GM19023 (cell line): ENCODE results near the gene CXCL12.

Experiments
- ATAC-seq: cut with Tn5 transposase; IDR thresholded peaks from one replicate; pipeline ENCODE4 v1.9.1; 2021; ENCODE audit warnings: mild to moderate bottlenecking, moderate library complexity; ENCODE audit not compliant: unreplicated experiment

The CXCL12 gene

GRCh38 chr10:44400541-44400940, 15.6 kb upstream of the CXCL12 start:
- no peak for ATAC-seq

- no peak for ATAC-seq
Measured at GRCh38 chr10:44399659-44400451, 15.0 kb upstream of the CXCL12 start.

- no peak for ATAC-seq
Measured at GRCh38 chr10:44398747-44399658, 14.1 kb upstream of the CXCL12 start.

- no peak for ATAC-seq
Measured at GRCh38 chr10:44398271-44398670, 13.4 kb upstream of the CXCL12 start.

GRCh38 chr10:44397476-44398225, 12.8 kb upstream of the CXCL12 start:
- ATAC-seq, result no peak

GRCh38 chr10:44396671-44397191, 11.8 kb upstream of the CXCL12 start:
- ATAC-seq, result no peak

- ATAC-seq, result no peak
Measured at GRCh38 chr10:44395902-44396670, 11.2 kb upstream of the CXCL12 start.

GRCh38 chr10:44395396-44395795, 10.5 kb upstream of the CXCL12 start:
- ATAC-seq, result no peak

GRCh38 chr10:44394696-44395381, 9.9 kb upstream of the CXCL12 start:
- ATAC-seq, result no peak

- no peak for ATAC-seq
Measured at GRCh38 chr10:44393834-44394547, 9.1 kb upstream of the CXCL12 start.

- no peak for ATAC-seq
Measured at GRCh38 chr10:44393051-44393630, 8.2 kb upstream of the CXCL12 start.

GRCh38 chr10:44392420-44392819, 7.5 kb upstream of the CXCL12 start:
- ATAC-seq, result no peak

GRCh38 chr10:44391981-44392380, 7.1 kb upstream of the CXCL12 start:
- ATAC-seq, result no peak

- ATAC-seq, result no peak
Measured at GRCh38 chr10:44390585-44391072, 5.7 kb upstream of the CXCL12 start.

GRCh38 chr10:44389556-44389955, 4.7 kb upstream of the CXCL12 start:
- ATAC-seq, result no peak

GRCh38 chr10:44389150-44389549, 4.3 kb upstream of the CXCL12 start:
- ATAC-seq, result no peak

- ATAC-seq, result no peak
Measured at GRCh38 chr10:44388641-44389040, 3.7 kb upstream of the CXCL12 start.

GRCh38 chr10:44387853-44388251, 3.0 kb upstream of the CXCL12 start:
- no peak for ATAC-seq
